Type B pancreatic cell (in vitro differentiated cells): ENCODE data around the gene GCH1. TPM values are rescaled to one million over a fixed set of nuclear protein-coding genes. Genes with fewer than 3 reads are reported as not detected.
"Not testable (repeated sequence)": the region's sequence is repeated elsewhere in the genome, so short reads cannot be mapped to it uniquely, and the experiment has no call there.

Source experiments
- DNase-seq: peaks from one replicate; pipeline ENCODE4 v3.0.0; 2021; ENCODE audit warnings: mixed read lengths; ENCODE audit not compliant: unreplicated experiment; ENCODE audit errors: extremely low spot score
- H3K27ac Mint-ChIP-seq: 2 replicates; pipeline ENCODE4 v1.8.0; 2021; ENCODE audit warnings: mild to moderate bottlenecking, mixed read lengths
- H3K27me3 Mint-ChIP-seq: 2 replicates; pipeline ENCODE4 v1.8.0; 2021; ENCODE audit warnings: mixed read lengths
- H3K36me3 Mint-ChIP-seq: 2 replicates; pipeline ENCODE4 v1.8.0; 2021; ENCODE audit warnings: mixed read lengths
- H3K4me1 Mint-ChIP-seq: one replicate; pipeline ENCODE4 v1.8.0; 2021; ENCODE audit warnings: mixed read lengths; ENCODE audit not compliant: unreplicated experiment
- H3K4me3 Mint-ChIP-seq: 2 replicates; pipeline ENCODE4 v1.8.0; 2021; ENCODE audit warnings: mild to moderate bottlenecking, mixed read lengths
- H3K9me3 Mint-ChIP-seq: 2 replicates; pipeline ENCODE4 v1.8.0; 2021; ENCODE audit warnings: mixed read lengths
- CTCF ChIP-seq: fragments of 200-600 bp; sonication (generic); conservative IDR thresholded peaks from 2 replicates; pipeline ENCODE4 v1.5.0; 2021; ENCODE audit warnings: antibody characterized with exemption, mild to moderate bottlenecking
- total RNA-seq: library from RNA; stranded (reverse); gene quantifications from 2 replicates; pipeline ENCODE4 v1.2.1, GENCODE V29; 2021; ENCODE audit warnings: low replicate concordance

GCH1 gene
- total RNA-seq, 1 donor from 2014 or later, result 18.2 TPM

DNA sequence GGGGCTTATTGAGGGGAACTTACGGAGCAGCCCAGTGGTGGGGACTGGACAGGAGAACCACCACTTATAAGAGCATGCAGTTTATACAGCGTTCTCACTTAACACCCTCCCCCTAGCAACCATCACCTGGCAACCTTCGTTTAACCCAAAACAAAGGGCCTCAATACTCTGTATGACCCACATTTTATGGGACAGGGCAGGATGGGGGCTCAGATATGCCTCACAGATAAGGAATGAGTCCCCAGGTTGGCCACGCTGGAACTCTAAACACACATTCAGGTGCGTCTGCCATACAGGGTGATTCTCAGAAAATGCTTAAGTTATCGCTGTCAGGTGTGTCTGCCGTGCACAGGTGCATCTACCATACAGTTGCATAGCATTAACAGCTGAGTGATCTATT, 99.2 kb downstream of the GCH1 start:
- H3K36me3 Mint-ChIP-seq, result no peaks in the 10 kb centered on the region
- peak; percentile 22 for DNase-seq

DNA sequence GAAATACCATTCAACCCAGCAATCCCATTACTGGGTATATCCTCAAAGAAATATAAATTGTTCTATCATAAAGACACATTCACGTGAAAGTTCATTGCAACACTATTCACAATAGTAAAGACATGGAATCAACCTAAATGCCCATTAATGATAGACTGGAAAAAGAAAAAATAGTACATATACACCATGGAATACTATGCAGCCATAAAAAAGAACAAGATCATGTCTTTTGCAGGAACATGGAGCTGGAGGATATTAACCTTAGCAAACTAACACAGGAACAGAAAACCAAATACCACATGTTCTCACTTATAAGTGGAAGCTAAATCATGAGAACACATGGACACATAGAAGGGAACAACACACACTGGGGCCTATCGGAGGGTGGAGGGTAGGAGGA, 101.1 kb downstream of the GCH1 start:
- DNase-seq, H3K9me3 Mint-ChIP-seq, H3K4me3 Mint-ChIP-seq, H3K27ac Mint-ChIP-seq, H3K36me3 Mint-ChIP-seq: not testable (repeated sequence)
- Mint-ChIP-seq H3K27me3 (peaks cover 40% of the 10 kb centered on the region), H3K4me1 (peaks cover 11% of the 10 kb centered on the region)

More for the DNA sequence above, 99.2 kb downstream of the GCH1 start:
- Mint-ChIP-seq H3K9me3 (no peaks in the 10 kb centered on the region), H3K27me3 (peaks cover 40% of the 10 kb centered on the region), H3K4me3 (no peak overlapping the region), H3K27ac (no peak overlapping the region), H3K4me1 (peaks cover 11% of the 10 kb centered on the region)
- no peak for TF ChIP-seq CTCF

- no peak for DNase-seq
- H3K36me3 Mint-ChIP-seq, result no peaks in the 10 kb centered on the region
- peaks cover 17% of the 10 kb centered on the region for H3K27me3 Mint-ChIP-seq
- no peaks in the 10 kb centered on the region for H3K4me1 Mint-ChIP-seq
- H3K9me3 Mint-ChIP-seq, result no peaks in the 10 kb centered on the region
- no peak for TF ChIP-seq CTCF
- H3K27ac Mint-ChIP-seq, result no peak overlapping the region
- no peak overlapping the region for H3K4me3 Mint-ChIP-seq
Measured at GRCh38 chr14:54798465-54799124, 104.0 kb downstream of the GCH1 start.

- no peak for TF ChIP-seq CTCF
- H3K27me3 Mint-ChIP-seq, result peaks cover 14% of the 10 kb centered on the region
- no peaks in the 10 kb centered on the region for H3K9me3 Mint-ChIP-seq
- H3K4me1 Mint-ChIP-seq, result no peaks in the 10 kb centered on the region
- H3K4me3 Mint-ChIP-seq, result no peak overlapping the region
- no peak overlapping the region for H3K27ac Mint-ChIP-seq
- DNase-seq, result no peak
- H3K36me3 Mint-ChIP-seq, result no peaks in the 10 kb centered on the region
Measured at GRCh38 chr14:54797986-54798385, 104.6 kb downstream of the GCH1 start.

DNA sequence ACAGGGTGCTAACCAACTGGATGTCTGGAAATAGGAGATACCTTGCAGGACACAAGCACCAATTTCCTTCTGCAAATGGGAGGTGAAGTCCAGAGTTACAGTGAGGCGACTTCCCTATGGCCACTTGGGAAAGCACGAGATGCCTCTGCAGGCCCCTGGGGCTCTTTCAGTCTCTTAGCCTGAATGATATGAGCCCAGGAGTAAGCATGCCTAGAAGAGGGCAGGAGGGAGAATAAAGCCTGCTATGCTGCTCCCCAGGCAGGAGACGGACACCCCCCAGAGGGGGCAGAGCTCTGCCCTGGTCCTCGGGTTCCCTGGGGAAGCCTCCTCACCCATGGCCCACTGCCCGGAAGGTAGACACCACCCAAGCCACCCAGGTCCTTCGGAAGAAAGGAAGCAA, 105.1 kb downstream of the GCH1 start:
- H3K36me3 Mint-ChIP-seq, result no peaks in the 10 kb centered on the region
- H3K4me3 Mint-ChIP-seq, result no peak overlapping the region
- H3K27me3 Mint-ChIP-seq, result peaks cover 13% of the 10 kb centered on the region
- no peak for DNase-seq
- H3K9me3 Mint-ChIP-seq, result no peaks in the 10 kb centered on the region
- no peaks in the 10 kb centered on the region for H3K4me1 Mint-ChIP-seq
- H3K27ac Mint-ChIP-seq, result no peak overlapping the region
- no peak for TF ChIP-seq CTCF

GRCh38 chr14:54796961-54797360, 105.7 kb downstream of the GCH1 start:
- Mint-ChIP-seq H3K36me3 (no peaks in the 10 kb centered on the region), H3K27me3 (peaks cover 12% of the 10 kb centered on the region), H3K4me3 (no peak overlapping the region), H3K4me1 (no peaks in the 10 kb centered on the region), H3K27ac (no peak overlapping the region), H3K9me3 (no peaks in the 10 kb centered on the region)
- no peak for DNase-seq
- no peak for TF ChIP-seq CTCF
